ENCODE measurements around the gene ZDHHC14.

ZDHHC14 gene

DNA sequence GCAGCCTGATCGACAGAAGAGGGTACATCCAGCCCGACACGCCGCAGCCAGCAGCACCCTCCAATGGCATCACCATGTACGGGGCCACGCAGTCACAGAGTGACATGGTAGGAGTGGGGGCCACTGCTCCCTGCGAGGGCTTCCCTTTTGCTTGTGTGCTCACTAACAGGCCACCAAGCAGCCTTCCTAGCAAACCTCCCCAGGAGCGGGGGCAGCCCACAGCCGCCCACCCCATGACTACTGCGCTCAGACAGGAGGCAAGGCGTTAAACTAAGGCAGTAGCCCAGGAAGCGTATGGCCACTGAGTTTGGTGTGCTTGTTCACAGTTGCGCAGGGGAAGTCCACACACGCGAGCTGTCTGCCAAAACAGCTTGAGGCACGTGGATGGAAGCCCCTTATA is 272.5 kb downstream of the ZDHHC14 start:
- Histone ChIP-seq H2BK15ac (ENCODE audit: low read length) (no peak overlapping the region), H3K14ac (ENCODE audit: low read length) (no peak overlapping the region), H4K8ac (ENCODE audit: low read depth, low read length) (no peak overlapping the region), H2BK12ac (ENCODE audit: low read length) (no peak overlapping the region), H2BK5ac (ENCODE audit: low read length) (no peak overlapping the region), H3K4me1 (ENCODE audit: control insufficient read depth in 2 of 2, insufficient read depth in 1 of 2, low read depth in 1 of 2, low read length in 2 of 2) (peaks cover 0 to 4% of the 10 kb centered on the region in 2 donors), H3K36me3 (replicated peaks in 1 of 2; ENCODE audit: control insufficient read depth in 2 of 2, insufficient read depth in 2 of 2, low read length in 2 of 2) (peaks cover 0 to 1% of the 10 kb centered on the region in 2 donors), H3K9me3 (replicated peaks in 1 of 2; ENCODE audit: control insufficient read depth in 2 of 2, insufficient read depth in 1 of 2, low read depth in 1 of 2, low read length in 2 of 2) (no peaks in the 10 kb centered on the region), H4K91ac (ENCODE audit: low read depth, low read length, poor library complexity) (no peak overlapping the region), H3K4ac (ENCODE audit: low read length) (no peak overlapping the region), H3K4me3 (ENCODE audit: low read length in 2 of 2) (no peak overlapping the region), H2BK120ac (ENCODE audit: low read depth, low read length) (no peak overlapping the region), H3K18ac (ENCODE audit: low read length) (no peak overlapping the region), H3K79me1 (ENCODE audit: low read depth, low read length) (no peaks in the 10 kb centered on the region), H2AFZ (ENCODE audit: low read length) (no peak overlapping the region), H3K9ac (ENCODE audit: low read depth, low read length, poor library complexity) (no peak overlapping the region), H3K27me3 (ENCODE audit: control insufficient read depth in 3 of 3, insufficient read depth in 3 of 3, low read depth in 1 of 3, low read length in 3 of 3) (no peaks in the 10 kb centered on the region), H3K23ac (ENCODE audit: low read depth, low read length, poor library complexity) (no peak overlapping the region), H2AK5ac (ENCODE audit: low read depth, low read length) (no peak overlapping the region), H3K27ac (replicated peaks; ENCODE audit: low read length) (no peak overlapping the region), H3K4me2 (ENCODE audit: insufficient read depth, low read length, poor library complexity, severe bottlenecking) (no peak overlapping the region)
- WGBS, 2 donors (ENCODE audit: extremely low coverage in 2 of 2, insufficient read length in 2 of 2, insufficient replicate concordance in 1 of 2): no CpG with 5 or more reads among the region's 16 CpGs
- no peak for DNase-seq (ENCODE audit: low spot score)

- no peaks in the 10 kb centered on the region for H3K4me1 ChIP-seq (ENCODE audit: control insufficient read depth in 2 of 2, insufficient read depth in 1 of 2, low read depth in 1 of 2, low read length in 2 of 2)
- H3K27me3 ChIP-seq (ENCODE audit: control insufficient read depth in 3 of 3, insufficient read depth in 3 of 3, low read depth in 1 of 3, low read length in 3 of 3): no peaks in the 10 kb centered on the region
- H3K4me2 ChIP-seq (ENCODE audit: insufficient read depth, low read length, poor library complexity, severe bottlenecking): no peak overlapping the region
- DNase-seq (ENCODE audit: low spot score): no peak
- no CpG with 5 or more reads among the region's 8 CpGs for WGBS, 2 donors (ENCODE audit: extremely low coverage in 2 of 2, insufficient read length in 2 of 2, insufficient replicate concordance in 1 of 2)
- no peak overlapping the region for H2AK5ac ChIP-seq (ENCODE audit: low read depth, low read length)
- H3K14ac ChIP-seq (ENCODE audit: low read length): no peak overlapping the region
- no peak overlapping the region for H3K9ac ChIP-seq (ENCODE audit: low read depth, low read length, poor library complexity)
- no peak overlapping the region for H3K4me3 ChIP-seq (ENCODE audit: low read length in 2 of 2)
- H3K18ac ChIP-seq (ENCODE audit: low read length): no peak overlapping the region
- H4K91ac ChIP-seq (ENCODE audit: low read depth, low read length, poor library complexity): no peak overlapping the region
- no peak overlapping the region for H3K4ac ChIP-seq (ENCODE audit: low read length)
- H2BK15ac ChIP-seq (ENCODE audit: low read length): no peak overlapping the region
- no peak overlapping the region for H2BK12ac ChIP-seq (ENCODE audit: low read length)
- no peak overlapping the region for H2BK120ac ChIP-seq (ENCODE audit: low read depth, low read length)
- no peak overlapping the region for H2BK5ac ChIP-seq (ENCODE audit: low read length)
- H3K23ac ChIP-seq (ENCODE audit: low read depth, low read length, poor library complexity): no peak overlapping the region
- peaks cover 0 to 1% of the 10 kb centered on the region in 2 donors for H3K36me3 ChIP-seq (replicated peaks in 1 of 2; ENCODE audit: control insufficient read depth in 2 of 2, insufficient read depth in 2 of 2, low read length in 2 of 2)
- no peaks in the 10 kb centered on the region for H3K79me1 ChIP-seq (ENCODE audit: low read depth, low read length)
- H3K9me3 ChIP-seq (replicated peaks in 1 of 2; ENCODE audit: control insufficient read depth in 2 of 2, insufficient read depth in 1 of 2, low read depth in 1 of 2, low read length in 2 of 2): no peaks in the 10 kb centered on the region
- no peak overlapping the region for H3K27ac ChIP-seq (replicated peaks; ENCODE audit: low read length)
- H4K8ac ChIP-seq (ENCODE audit: low read depth, low read length): no peak overlapping the region
- H2AFZ ChIP-seq (ENCODE audit: low read length): no peak overlapping the region
These were observed 274.1 kb downstream of the ZDHHC14 start for GRCh38 chr6:157655139-157655538.

DNA sequence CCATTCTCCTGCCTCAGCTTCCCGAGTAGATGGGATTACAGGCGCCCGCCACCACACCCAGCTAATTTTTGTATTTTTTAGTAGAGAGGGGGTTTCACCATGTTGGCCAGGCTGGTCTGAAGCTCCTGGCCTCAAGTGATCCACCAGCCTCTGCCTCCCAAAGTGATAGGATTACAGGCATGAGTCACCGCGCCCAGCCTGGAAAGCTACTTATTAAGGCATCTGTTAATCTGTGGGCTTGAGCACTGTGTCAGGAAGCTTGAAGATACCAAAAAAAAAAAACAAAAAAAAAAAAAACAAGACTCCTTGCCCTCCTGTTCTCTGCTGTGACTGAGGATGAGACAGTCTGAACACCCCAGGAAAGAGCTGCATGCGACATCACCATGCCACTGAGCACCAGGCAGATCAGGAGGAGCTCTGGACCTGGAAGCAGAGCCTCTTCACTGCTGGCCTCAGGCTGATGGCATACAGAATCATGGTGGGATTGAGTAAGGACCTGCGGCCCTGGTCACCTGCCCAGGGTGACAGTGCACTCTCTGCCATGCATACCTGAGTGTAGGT is 275.5 kb downstream of the ZDHHC14 start:
- peaks cover 0 to 2% of the 10 kb centered on the region in 2 donors for H3K4me1 ChIP-seq (ENCODE audit: control insufficient read depth in 2 of 2, insufficient read depth in 1 of 2, low read depth in 1 of 2, low read length in 2 of 2)
- no peak overlapping the region for H4K91ac ChIP-seq (ENCODE audit: low read depth, low read length, poor library complexity)
- DNase-seq (ENCODE audit: low spot score): no peak
- H2AFZ ChIP-seq (ENCODE audit: low read length): no peak overlapping the region
- no peak overlapping the region for H3K4me3 ChIP-seq (ENCODE audit: low read length in 2 of 2)
- no CpG with 5 or more reads among the region's 7 CpGs for WGBS, 2 donors (ENCODE audit: extremely low coverage in 2 of 2, insufficient read length in 2 of 2, insufficient replicate concordance in 1 of 2)
- no peak overlapping the region for H2BK5ac ChIP-seq (ENCODE audit: low read length)
- no peaks in the 10 kb centered on the region for H3K27me3 ChIP-seq (ENCODE audit: control insufficient read depth in 3 of 3, insufficient read depth in 3 of 3, low read depth in 1 of 3, low read length in 3 of 3)
- no peak overlapping the region for H3K18ac ChIP-seq (ENCODE audit: low read length)
- H2BK15ac ChIP-seq (ENCODE audit: low read length): no peak overlapping the region
- no peak overlapping the region for H2BK12ac ChIP-seq (ENCODE audit: low read length)
- no peak overlapping the region for H3K4ac ChIP-seq (ENCODE audit: low read length)
- peaks cover 0 to 4% of the 10 kb centered on the region in 2 donors for H3K36me3 ChIP-seq (replicated peaks in 1 of 2; ENCODE audit: control insufficient read depth in 2 of 2, insufficient read depth in 2 of 2, low read length in 2 of 2)
- no peak overlapping the region for H3K23ac ChIP-seq (ENCODE audit: low read depth, low read length, poor library complexity)
- no peak overlapping the region for H2BK120ac ChIP-seq (ENCODE audit: low read depth, low read length)
- no peak overlapping the region for H3K14ac ChIP-seq (ENCODE audit: low read length)
- H3K27ac ChIP-seq (replicated peaks; ENCODE audit: low read length): no peak overlapping the region
- no peak overlapping the region for H2AK5ac ChIP-seq (ENCODE audit: low read depth, low read length)
- no peaks in the 10 kb centered on the region for H3K79me1 ChIP-seq (ENCODE audit: low read depth, low read length)
- H3K9ac ChIP-seq (ENCODE audit: low read depth, low read length, poor library complexity): no peak overlapping the region
- H4K8ac ChIP-seq (ENCODE audit: low read depth, low read length): no peak overlapping the region
- H3K9me3 ChIP-seq (replicated peaks in 1 of 2; ENCODE audit: control insufficient read depth in 2 of 2, insufficient read depth in 1 of 2, low read depth in 1 of 2, low read length in 2 of 2): no peaks in the 10 kb centered on the region
- H3K4me2 ChIP-seq (ENCODE audit: insufficient read depth, low read length, poor library complexity, severe bottlenecking): no peak overlapping the region

DNA sequence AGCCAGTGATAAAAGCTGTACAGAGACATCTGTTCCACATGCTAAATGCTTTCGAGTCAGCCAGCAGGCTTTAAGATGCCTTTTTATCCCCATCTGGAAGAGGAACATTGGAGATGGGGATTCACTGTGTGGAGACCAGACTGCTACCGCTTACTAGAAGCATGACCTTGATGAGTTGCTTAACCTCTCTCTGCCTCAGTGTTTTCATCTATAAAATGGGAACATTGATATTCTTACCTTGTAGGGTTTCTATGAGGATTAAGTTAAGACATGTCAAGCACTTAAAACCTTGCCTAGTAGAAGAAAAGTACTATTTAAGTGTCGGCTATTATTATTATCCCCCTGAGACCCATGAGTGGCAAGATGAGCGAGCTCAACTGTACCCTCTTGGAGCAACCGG is 276.8 kb downstream of the ZDHHC14 start:
- Histone ChIP-seq H3K4ac (ENCODE audit: low read length) (no peak overlapping the region), H2BK12ac (ENCODE audit: low read length) (no peak overlapping the region), H3K27me3 (ENCODE audit: control insufficient read depth in 3 of 3, insufficient read depth in 3 of 3, low read depth in 1 of 3, low read length in 3 of 3) (no peaks in the 10 kb centered on the region), H3K23ac (ENCODE audit: low read depth, low read length, poor library complexity) (no peak overlapping the region), H3K9ac (ENCODE audit: low read depth, low read length, poor library complexity) (no peak overlapping the region), H3K4me3 (ENCODE audit: low read length in 2 of 2) (no peak overlapping the region), H3K27ac (replicated peaks; ENCODE audit: low read length) (no peak overlapping the region), H3K18ac (ENCODE audit: low read length) (no peak overlapping the region), H4K91ac (ENCODE audit: low read depth, low read length, poor library complexity) (no peak overlapping the region), H2BK5ac (ENCODE audit: low read length) (no peak overlapping the region), H2BK120ac (ENCODE audit: low read depth, low read length) (no peak overlapping the region), H3K4me2 (ENCODE audit: insufficient read depth, low read length, poor library complexity, severe bottlenecking) (no peak overlapping the region), H3K14ac (ENCODE audit: low read length) (no peak overlapping the region), H4K8ac (ENCODE audit: low read depth, low read length) (no peak overlapping the region), H3K9me3 (replicated peaks in 1 of 2; ENCODE audit: control insufficient read depth in 2 of 2, insufficient read depth in 1 of 2, low read depth in 1 of 2, low read length in 2 of 2) (no peaks in the 10 kb centered on the region), H3K79me1 (ENCODE audit: low read depth, low read length) (no peaks in the 10 kb centered on the region), H3K4me1 (ENCODE audit: control insufficient read depth in 2 of 2, insufficient read depth in 1 of 2, low read depth in 1 of 2, low read length in 2 of 2) (peaks cover 0 to 2% of the 10 kb centered on the region in 2 donors), H2AFZ (ENCODE audit: low read length) (no peak overlapping the region), H2AK5ac (ENCODE audit: low read depth, low read length) (no peak overlapping the region), H3K36me3 (replicated peaks in 1 of 2; ENCODE audit: control insufficient read depth in 2 of 2, insufficient read depth in 2 of 2, low read length in 2 of 2) (peaks cover 0 to 4% of the 10 kb centered on the region in 2 donors), H2BK15ac (ENCODE audit: low read length) (no peak overlapping the region)
- WGBS, 2 donors (ENCODE audit: extremely low coverage in 2 of 2, insufficient read length in 2 of 2, insufficient replicate concordance in 1 of 2): no CpG with 5 or more reads among the region's 5 CpGs
- DNase-seq (ENCODE audit: low spot score): no peak
